Large intestine (tissue), 3 donors: ENCODE data around the gene TEN1. TPM values are rescaled to one million over a fixed set of nuclear protein-coding genes. Genes with fewer than 3 reads are reported as not detected.
A peak's percentile ranks its signal among the peaks of the same experiment; 100 is the strongest.

Experiments
- DNase-seq, 2 donors: peaks; one replicate each; pipeline versions ENCODE4 v3.0.0 to v3.0.0-alpha.2; 2013
- H3K27ac ChIP-seq: one replicate; pipeline ENCODE4 v1.5.1; 2013; ENCODE audit warnings: low read length
- H3K27me3 ChIP-seq: 2 replicates; pipeline ENCODE4 v1.6.1; 2013; ENCODE audit warnings: low read length; ENCODE audit not compliant: control insufficient read depth, insufficient read depth
- H3K36me3 ChIP-seq: 2 replicates; pipeline ENCODE4 v1.6.1; 2013; ENCODE audit warnings: low read length; ENCODE audit not compliant: control insufficient read depth, insufficient read depth
- H3K4me1 ChIP-seq: one replicate; pipeline ENCODE4 v1.6.1; 2013; ENCODE audit warnings: low read length; ENCODE audit not compliant: control insufficient read depth, insufficient read depth
- H3K4me3 ChIP-seq: one replicate; pipeline ENCODE4 v1.5.1; 2013; ENCODE audit warnings: low read length
- H3K9me3 ChIP-seq: one replicate; pipeline ENCODE4 v1.6.1; 2013; ENCODE audit warnings: mild to moderate bottlenecking, low read depth, low read length, moderate library complexity; ENCODE audit not compliant: control insufficient read depth
- WGBS: methylation state at CpG from one replicate; pipeline ENCODE4 v1.1.5; 2013; ENCODE audit warnings: low lambda C conversion rate; ENCODE audit not compliant: insufficient coverage; 5-methylcytosine and 5-hydroxymethylcytosine counted together
- polyA plus RNA-seq: library from polyadenylated mRNA; unstranded; fragments of 120-200 nt; gene quantifications from one replicate; pipeline ENCODE4 v1.2.1, GENCODE V29; 2013

TEN1 gene
- polyA plus RNA-seq, 1 donor = 24.5 TPM

- peaks cover 17% of the 10 kb centered on the region for H3K36me3 ChIP-seq
- no peaks in the 10 kb centered on the region for H3K9me3 ChIP-seq
- H3K4me3 ChIP-seq = peak overlapping the region; percentile 4
- 71% methylated on average over 1 of the region's 5 CpGs for WGBS
- H3K4me1 ChIP-seq = peaks cover 24% of the 10 kb centered on the region
- H3K27me3 ChIP-seq = no peaks in the 10 kb centered on the region
- H3K27ac ChIP-seq = peak overlapping the region; percentile 76
- no peak for DNase-seq
Measured at GRCh38 chr17:75975757-75976174, 3.3 kb upstream of the TEN1 start.

- Histone ChIP-seq H3K27me3 (no peaks in the 10 kb centered on the region), H3K4me3 (peak overlapping the region; percentile 4), H3K27ac (peak overlapping the region; percentile 76), H3K4me1 (peaks cover 28% of the 10 kb centered on the region), H3K36me3 (peaks cover 16% of the 10 kb centered on the region), H3K9me3 (no peaks in the 10 kb centered on the region)
- DNase-seq = peak; percentile 79 to 93
- 50% methylated on average over 4 of the region's 9 CpGs for WGBS
Measured at GRCh38 chr17:75976175-75976848, 2.7 kb upstream of the TEN1 start.

- Histone ChIP-seq H3K27me3 (no peaks in the 10 kb centered on the region), H3K27ac (peak overlapping the region; percentile 99), H3K36me3 (no peaks in the 10 kb centered on the region), H3K9me3 (no peaks in the 10 kb centered on the region), H3K4me1 (peaks cover 48% of the 10 kb centered on the region), H3K4me3 (peak overlapping the region; percentile 77)
- no CpG with 5 or more reads among the region's 19 CpGs for WGBS
- no peak for DNase-seq
Measured at GRCh38 chr17:75979705-75980187, 706 bp downstream of the TEN1 start.

- H3K4me1 ChIP-seq = peaks cover 45% of the 10 kb centered on the region
- no peak for DNase-seq
- WGBS = no CpG with 5 or more reads among the region's 18 CpGs
- H3K36me3 ChIP-seq = no peaks in the 10 kb centered on the region
- no peaks in the 10 kb centered on the region for H3K27me3 ChIP-seq
- H3K4me3 ChIP-seq = peak overlapping the region; percentile 77
- H3K27ac ChIP-seq = peak overlapping the region; percentile 99
- H3K9me3 ChIP-seq = no peaks in the 10 kb centered on the region
Measured at GRCh38 chr17:75980188-75981018, 1.4 kb downstream of the TEN1 start.

- Histone ChIP-seq H3K4me1 (peaks cover 42% of the 10 kb centered on the region), H3K9me3 (no peaks in the 10 kb centered on the region), H3K27ac (peak overlapping the region; percentile 14), H3K4me3 (no peak overlapping the region), H3K27me3 (no peaks in the 10 kb centered on the region), H3K36me3 (peaks cover 2% of the 10 kb centered on the region)
- no CpG with 5 or more reads among the region's 7 CpGs for WGBS
- no peak for DNase-seq
Measured at GRCh38 chr17:75981019-75981615, 2.1 kb downstream of the TEN1 start.

- Histone ChIP-seq H3K9me3 (no peaks in the 10 kb centered on the region), H3K36me3 (peaks cover 8% of the 10 kb centered on the region), H3K4me1 (peaks cover 31% of the 10 kb centered on the region), H3K4me3 (no peak overlapping the region), H3K27ac (peak overlapping the region; percentile 68), H3K27me3 (no peaks in the 10 kb centered on the region)
- peak; percentile 50 to 71 for DNase-seq
- WGBS = 40% methylated on average over 1 of the region's 6 CpGs
Measured at GRCh38 chr17:75983501-75984181, 4.6 kb downstream of the TEN1 start.

- Histone ChIP-seq H3K36me3 (peaks cover 11% of the 10 kb centered on the region), H3K4me3 (no peak overlapping the region), H3K27ac (no peak overlapping the region), H3K4me1 (peaks cover 23% of the 10 kb centered on the region), H3K27me3 (no peaks in the 10 kb centered on the region), H3K9me3 (no peaks in the 10 kb centered on the region)
- no CpG with 5 or more reads among the region's 4 CpGs for WGBS
- DNase-seq = no peak
Measured at GRCh38 chr17:75985986-75986385, 6.9 kb downstream of the TEN1 start.

- Histone ChIP-seq H3K36me3 (peaks cover 21% of the 10 kb centered on the region), H3K27me3 (no peaks in the 10 kb centered on the region), H3K4me3 (no peak overlapping the region), H3K9me3 (no peaks in the 10 kb centered on the region), H3K27ac (no peak overlapping the region), H3K4me1 (peaks cover 13% of the 10 kb centered on the region)
- no peak for DNase-seq
- no CpG with 5 or more reads among the region's 4 CpGs for WGBS
Measured at GRCh38 chr17:75987041-75987440, 8.0 kb downstream of the TEN1 start.

GRCh38 chr17:75991396-75991795 lies 12.4 kb downstream of the TEN1 start:
- Histone ChIP-seq H3K27me3 (no peaks in the 10 kb centered on the region), H3K27ac (no peak overlapping the region), H3K9me3 (no peaks in the 10 kb centered on the region), H3K4me1 (peaks cover 15% of the 10 kb centered on the region), H3K36me3 (peaks cover 24% of the 10 kb centered on the region), H3K4me3 (no peak overlapping the region)
- WGBS = 100% methylated on average over 1 of the region's 9 CpGs
- DNase-seq = no peak
